Astrocyte of the spinal cord (primary cell): ENCODE data around the gene PKIG.

Source experiments
- DNase-seq: peaks from one replicate; pipeline ENCODE4 v3.0.0; 2011; ENCODE audit warnings: low read depth, low spot score
- H3K4me3 ChIP-seq: 2 replicates; pipeline ENCODE4 v1.5.1; 2011; ENCODE audit warnings: low read depth, mild to moderate bottlenecking, low read length, moderate library complexity
- in situ Hi-C: cut with HindIII; loops from 2 replicates; pipeline ENCODE4 v1.10.0; 2017; ENCODE audit warnings: low sequenced_read_pairs
- TF ChIP-seq, protein P1 (sequence below): IDR thresholded peaks from 2 replicates; pipeline ENCODE4 v1.5.1; 2012; ENCODE audit warnings: low read depth, mild to moderate bottlenecking, low read length, inconsistent platforms

PKIG gene

DNA sequence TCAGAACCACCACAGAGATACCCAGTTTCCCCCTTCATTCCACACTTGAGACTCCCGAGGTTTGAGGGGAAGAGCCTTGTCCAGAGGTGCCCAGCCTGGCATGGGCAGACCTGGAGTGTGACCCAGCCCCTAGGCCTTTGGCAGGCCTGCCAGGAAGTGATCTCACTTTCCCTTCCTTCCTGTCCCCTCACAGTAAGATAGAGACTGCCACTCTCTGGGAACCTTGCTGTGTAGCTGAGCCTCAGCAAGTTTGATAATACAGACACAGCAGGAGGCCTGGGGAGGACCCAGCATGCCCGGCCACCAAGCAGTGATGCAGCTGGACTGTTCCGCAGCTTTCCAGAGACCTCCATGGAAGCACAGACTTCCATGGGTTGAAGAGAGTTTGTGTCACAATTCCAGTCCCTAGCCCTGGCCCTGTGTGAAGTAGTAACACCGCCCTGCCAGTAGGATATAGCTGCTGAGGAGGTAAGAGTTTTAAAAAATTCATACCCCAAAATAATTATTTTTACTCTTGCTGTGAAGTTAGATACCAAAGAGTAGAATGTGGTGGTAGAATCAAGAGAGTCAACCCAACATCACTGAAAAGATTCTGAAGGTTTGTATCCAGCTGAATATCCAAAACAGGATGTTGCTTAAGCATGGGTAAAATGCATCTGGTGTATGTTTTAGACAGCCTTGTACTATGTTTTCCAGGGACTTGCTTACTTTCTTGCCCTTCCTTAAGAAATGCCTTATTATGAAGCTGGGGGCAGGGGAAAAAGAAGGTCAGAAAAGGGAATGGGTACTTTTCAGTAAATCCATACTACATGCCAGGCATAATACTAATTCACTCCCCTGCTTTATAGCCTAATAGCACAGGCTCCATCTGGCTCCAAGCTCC lies 16.3 kb downstream of the PKIG start:
- no peak for DNase-seq
- TF ChIP-seq, protein P1, sequence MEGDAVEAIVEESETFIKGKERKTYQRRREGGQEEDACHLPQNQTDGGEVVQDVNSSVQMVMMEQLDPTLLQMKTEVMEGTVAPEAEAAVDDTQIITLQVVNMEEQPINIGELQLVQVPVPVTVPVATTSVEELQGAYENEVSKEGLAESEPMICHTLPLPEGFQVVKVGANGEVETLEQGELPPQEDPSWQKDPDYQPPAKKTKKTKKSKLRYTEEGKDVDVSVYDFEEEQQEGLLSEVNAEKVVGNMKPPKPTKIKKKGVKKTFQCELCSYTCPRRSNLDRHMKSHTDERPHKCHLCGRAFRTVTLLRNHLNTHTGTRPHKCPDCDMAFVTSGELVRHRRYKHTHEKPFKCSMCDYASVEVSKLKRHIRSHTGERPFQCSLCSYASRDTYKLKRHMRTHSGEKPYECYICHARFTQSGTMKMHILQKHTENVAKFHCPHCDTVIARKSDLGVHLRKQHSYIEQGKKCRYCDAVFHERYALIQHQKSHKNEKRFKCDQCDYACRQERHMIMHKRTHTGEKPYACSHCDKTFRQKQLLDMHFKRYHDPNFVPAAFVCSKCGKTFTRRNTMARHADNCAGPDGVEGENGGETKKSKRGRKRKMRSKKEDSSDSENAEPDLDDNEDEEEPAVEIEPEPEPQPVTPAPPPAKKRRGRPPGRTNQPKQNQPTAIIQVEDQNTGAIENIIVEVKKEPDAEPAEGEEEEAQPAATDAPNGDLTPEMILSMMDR, result peak; percentile 24
- in situ Hi-C loops, result no loop called here
- H3K4me3 ChIP-seq, result no peak overlapping the region

DNA sequence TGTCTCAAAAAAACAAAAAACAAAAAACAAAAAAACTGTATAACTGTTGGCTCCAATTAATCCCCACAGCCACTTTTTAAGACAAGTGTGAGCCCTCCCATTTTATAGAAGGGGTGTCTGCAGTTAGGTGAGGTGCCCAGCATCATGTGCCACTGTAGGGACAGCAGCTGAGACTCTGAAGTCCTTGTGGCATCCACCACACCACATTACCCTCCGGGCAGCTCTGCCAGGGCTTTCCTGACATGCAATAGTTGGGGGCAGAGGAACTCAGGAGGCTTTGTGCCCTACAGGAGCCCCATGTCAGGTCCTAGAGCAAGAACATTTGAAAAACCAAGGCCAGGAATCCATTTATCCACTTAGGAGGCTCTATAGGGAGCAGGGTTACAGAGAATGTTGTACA lies 17.3 kb downstream of the PKIG start:
- no peak for DNase-seq
- H3K4me3 ChIP-seq, result no peak overlapping the region
- TF ChIP-seq, protein P1, result no peak
- in situ Hi-C loops, result no loop called here

DNA sequence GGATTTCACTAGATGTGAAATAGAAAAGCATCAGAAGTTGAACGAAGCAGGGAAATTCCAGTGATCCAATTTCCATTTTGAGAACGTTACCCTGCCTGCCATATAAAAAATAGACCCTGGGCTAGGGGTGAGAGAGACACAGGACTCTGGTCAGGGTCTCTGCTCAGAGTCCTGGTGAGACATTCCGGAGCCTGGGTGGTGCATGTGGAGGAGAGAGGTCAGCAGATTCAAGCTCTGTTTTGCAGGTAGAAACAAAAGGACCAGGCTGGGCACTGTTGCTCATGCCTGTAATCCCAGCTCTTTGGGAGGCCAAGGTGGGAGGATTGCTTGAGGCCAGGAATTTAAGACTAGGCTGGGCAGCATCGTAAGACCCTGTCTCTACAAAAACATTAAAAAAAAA lies 17.9 kb downstream of the PKIG start:
- DNase-seq, result no peak
- in situ Hi-C loops, result no loop called here
- TF ChIP-seq, protein P1, result no peak

DNA sequence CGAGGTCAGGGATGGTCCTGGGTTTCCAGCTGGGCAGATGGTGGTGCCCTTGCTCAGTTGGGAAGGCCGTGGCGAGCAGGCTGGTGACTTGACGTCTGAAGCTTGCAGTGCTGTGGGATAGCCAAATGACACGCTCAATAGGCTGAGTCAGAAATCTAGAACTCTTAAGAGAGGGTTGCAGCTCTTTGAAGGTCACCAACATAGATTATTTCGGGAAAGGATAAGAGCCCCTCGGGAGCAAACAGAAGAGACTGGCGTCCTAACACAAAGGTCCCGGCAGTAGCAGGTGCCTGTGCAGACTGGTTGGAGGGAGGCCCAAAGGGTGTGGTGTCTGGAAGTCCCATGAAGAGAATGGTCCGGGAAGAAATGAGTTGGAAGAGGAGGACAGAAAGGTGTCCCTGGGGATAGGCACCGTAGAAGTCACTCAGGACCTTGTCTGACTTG lies 18.4 kb downstream of the PKIG start:
- peak; percentile 28 for DNase-seq
- in situ Hi-C loops, result no loop called here
- H3K4me3 ChIP-seq, result no peak overlapping the region
- TF ChIP-seq, protein P1, result no peak

More for the DNA sequence above, 17.9 kb downstream of the PKIG start:
- no peak overlapping the region for H3K4me3 ChIP-seq

DNA sequence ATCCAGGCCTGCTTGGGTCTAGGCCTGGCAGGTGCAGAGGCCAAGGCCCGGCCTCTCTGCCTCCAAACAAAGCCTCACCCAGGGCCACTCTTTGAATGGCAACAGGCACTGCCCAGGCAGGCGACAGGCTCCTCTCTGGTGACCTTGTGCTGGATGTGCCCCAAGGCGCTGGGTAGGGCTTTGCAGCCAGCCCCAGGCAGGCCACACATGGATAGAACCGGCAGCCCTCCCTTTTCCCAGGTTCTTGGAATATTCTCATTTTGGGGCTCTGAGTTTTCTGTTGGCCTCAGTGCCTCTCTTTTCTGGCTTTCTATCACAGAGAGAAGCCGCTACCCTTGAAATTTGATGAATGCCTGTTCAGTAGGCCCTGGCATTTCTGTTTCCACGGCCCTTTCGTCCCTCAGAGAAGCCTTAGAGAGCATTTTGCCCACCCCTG lies 18.9 kb downstream of the PKIG start:
- in situ Hi-C loops, result no loop called here

DNA sequence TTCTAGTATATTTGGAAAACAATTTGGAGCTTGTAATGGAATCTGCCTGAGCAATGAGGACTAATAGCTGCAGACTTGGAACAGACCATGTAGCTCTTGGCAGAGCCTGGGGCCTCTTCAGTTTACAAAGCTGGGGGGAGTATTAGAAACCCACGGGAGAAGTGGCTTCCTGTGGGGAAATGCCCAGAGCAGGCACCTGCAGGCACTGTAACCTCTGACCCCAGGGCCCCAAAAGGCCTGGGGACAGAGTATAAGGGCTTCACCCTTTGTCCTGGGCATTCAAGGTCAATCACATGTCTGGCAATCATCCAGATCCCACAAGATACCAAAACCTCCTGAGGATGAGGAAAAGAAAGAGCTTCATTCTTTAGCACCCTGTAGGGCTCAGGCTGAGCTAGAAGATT lies 19.4 kb downstream of the PKIG start:
- in situ Hi-C loops, result no loop called here
- TF ChIP-seq, protein P1, result no peak
- peak; percentile 93 for DNase-seq
- H3K4me3 ChIP-seq, result no peak overlapping the region

More for the DNA sequence above, 18.9 kb downstream of the PKIG start:
- TF ChIP-seq, protein P1, result no peak
- DNase-seq, result no peak
- H3K4me3 ChIP-seq, result no peak overlapping the region
